Fibroblast of mammary gland (primary cell): Measurements from ENCODE around the gene SULT2B1.
A peak's percentile ranks its signal among the peaks of the same experiment; 100 is the strongest.

Experiments
- DNase-seq: peaks from one replicate; pipeline ENCODE4 v3.0.0-alpha.2; 2010; ENCODE audit warnings: low read depth
- H3K4me3 ChIP-seq: 2 replicates; pipeline ENCODE4 v1.5.1; 2011; ENCODE audit warnings: low read depth, mild to moderate bottlenecking, low read length, moderate library complexity; ENCODE audit not compliant: control insufficient read depth
- TF ChIP-seq, protein P1 (sequence below): conservative IDR thresholded peaks from 2 replicates; pipeline ENCODE4 v1.5.1; 2011; ENCODE audit warnings: low read depth, low read length, inconsistent platforms; ENCODE audit not compliant: control insufficient read depth, insufficient read depth

SULT2B1 gene

DNA sequence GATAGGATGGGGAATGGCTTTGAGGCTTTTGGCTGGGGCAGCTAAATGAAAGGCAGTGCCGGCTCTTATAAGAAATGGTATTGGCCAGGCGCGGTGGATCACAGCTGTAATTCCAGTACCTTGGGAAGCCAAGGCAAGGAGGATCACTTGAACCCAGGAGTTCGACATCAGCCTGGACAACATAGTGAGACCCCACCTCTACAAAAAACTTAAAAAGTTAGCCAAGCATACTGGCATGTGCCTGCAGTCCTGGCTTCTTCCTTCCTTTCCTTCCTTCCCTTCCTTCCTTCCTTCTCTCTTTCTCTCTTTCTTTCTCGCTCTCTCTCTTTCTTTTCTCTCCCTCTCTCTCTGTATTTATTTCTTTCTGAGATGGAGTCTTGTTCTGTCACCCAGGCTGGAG, 90.9 kb downstream of the SULT2B1 start:
- no peak for DNase-seq
- no peak overlapping the region for H3K4me3 ChIP-seq
- TF ChIP-seq, protein P1, sequence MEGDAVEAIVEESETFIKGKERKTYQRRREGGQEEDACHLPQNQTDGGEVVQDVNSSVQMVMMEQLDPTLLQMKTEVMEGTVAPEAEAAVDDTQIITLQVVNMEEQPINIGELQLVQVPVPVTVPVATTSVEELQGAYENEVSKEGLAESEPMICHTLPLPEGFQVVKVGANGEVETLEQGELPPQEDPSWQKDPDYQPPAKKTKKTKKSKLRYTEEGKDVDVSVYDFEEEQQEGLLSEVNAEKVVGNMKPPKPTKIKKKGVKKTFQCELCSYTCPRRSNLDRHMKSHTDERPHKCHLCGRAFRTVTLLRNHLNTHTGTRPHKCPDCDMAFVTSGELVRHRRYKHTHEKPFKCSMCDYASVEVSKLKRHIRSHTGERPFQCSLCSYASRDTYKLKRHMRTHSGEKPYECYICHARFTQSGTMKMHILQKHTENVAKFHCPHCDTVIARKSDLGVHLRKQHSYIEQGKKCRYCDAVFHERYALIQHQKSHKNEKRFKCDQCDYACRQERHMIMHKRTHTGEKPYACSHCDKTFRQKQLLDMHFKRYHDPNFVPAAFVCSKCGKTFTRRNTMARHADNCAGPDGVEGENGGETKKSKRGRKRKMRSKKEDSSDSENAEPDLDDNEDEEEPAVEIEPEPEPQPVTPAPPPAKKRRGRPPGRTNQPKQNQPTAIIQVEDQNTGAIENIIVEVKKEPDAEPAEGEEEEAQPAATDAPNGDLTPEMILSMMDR: no peak

DNA sequence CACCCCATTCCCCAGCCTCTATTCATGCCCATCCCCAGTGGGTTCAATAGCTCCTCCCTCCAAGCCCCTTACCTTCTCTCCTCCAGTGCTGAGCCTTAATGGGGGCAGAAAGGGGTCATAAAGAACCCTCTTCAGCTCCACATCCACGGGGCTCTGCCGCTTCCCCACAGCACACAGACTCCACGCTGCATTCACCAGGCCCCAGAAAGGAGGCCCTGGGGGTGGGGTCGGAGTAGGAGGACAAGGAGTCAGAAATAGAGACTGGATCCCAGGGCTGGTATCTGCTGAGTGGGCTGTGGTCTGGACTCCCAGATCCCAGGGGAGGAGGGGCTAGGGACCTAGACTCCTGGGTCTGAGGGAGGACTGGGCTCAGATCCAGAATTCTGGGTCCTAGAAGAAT, 92.4 kb downstream of the SULT2B1 start:
- no peak for DNase-seq
- no peak overlapping the region for H3K4me3 ChIP-seq
- TF ChIP-seq, protein P1: no peak

DNA sequence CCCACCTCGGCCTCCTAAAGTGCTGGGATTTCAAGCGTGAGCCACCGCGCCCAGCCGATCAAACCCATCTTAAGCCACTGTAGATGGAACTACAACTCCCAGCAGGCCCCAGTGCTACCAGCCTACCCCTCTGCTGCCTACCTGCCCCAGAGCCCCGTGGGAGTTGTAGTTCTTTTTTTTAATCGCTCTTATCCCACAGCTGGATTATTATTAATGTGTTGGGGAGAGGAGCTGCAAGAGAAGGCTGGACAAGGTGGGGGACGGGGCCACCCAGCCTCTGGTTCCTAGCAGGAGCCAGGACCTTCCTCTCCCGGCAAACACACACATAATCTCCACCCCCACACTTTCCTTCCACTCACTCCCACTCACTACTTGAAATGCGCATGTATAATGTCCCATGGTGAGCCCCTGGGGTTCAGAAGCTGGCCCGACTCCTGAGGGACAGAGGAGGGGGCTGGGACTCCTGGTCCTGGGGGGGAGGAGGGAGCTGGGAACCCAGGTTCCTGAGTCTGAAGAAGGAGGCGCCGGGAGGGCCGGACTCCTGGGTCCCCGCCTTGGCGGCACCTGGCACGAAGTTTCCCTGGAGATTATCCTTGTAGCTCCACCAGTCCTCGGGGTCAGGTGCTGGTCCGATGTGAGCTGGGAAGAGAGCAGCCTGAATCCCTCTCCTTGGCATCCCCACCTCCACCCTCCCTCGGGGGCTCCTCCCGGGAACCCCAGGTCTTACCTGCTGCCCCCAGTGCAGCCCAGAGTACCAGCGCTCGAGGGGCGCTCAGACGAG, 93.1 kb downstream of the SULT2B1 start:
- TF ChIP-seq, protein P1: no peak
- DNase-seq: peak; percentile 71
- H3K4me3 ChIP-seq: peak overlapping the region; percentile 2

DNA sequence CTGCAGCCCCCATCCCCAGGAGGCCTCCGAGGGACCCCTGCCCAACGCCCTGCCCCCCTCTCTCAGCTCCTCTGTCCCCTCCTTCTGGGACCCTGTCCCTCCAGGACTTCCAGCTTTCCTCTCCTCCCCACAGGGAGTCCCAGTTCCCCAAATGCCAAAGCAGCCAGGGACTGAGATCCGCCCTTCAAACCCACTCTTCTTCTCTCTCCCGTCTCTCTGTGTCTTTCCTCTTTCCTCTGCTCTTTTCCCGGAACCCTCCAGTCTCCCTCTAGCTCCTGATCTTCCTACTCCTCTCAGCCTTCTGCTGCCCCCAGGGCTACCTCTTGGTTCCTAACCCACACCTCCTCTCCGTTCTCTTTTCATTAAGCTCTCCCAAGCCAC, 93.6 kb downstream of the SULT2B1 start:
- peak overlapping the region; percentile 36 for H3K4me3 ChIP-seq
- DNase-seq: no peak
- TF ChIP-seq, protein P1: no peak

DNA sequence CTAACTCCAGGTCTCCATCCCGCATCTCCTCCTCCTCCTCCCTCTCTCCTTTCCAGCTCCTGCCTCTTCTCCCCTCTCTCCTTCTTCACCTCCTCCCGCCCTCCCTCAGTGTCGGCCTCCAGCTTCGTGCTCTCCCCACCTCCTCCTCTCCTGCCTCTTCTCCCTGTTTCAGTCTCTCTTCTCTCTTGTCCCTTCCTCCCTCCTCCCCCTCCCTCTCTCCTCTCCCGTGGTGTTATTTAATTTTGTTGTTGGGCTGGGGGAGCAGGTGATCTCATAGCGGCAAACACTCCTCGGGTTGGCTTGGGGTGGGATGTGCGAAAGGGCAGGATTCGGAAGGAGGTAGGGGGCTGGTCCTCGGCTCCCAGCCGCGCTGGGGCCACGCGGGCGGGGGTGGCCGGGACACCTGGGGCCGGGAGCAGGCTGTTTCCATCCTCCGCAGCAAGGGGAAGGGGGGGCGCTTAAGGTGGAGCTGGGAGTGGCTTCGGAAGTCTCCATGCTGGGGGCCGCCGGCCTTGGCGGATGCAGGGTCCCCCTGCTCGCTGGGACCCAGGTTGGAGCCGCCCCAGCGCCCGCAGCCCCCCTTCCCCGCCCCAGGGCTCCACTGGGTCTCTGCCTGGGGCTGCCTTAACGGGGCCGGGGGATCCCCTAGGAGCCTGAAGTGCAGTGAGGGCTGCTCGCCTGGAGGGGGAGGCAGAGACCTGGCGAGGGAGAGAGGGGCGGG, 94.2 kb downstream of the SULT2B1 start, which contains the start of gene CA11:
TSS of gene CA11 (minus strand) at position 187 of the 721 bp plus-strand sequence. CDS start 555 bp downstream, outside the sequence.
- TF ChIP-seq, protein P1: peak; percentile 79
- H3K4me3 ChIP-seq: peak within 1 kb of the TSS; percentile 36
- peak; percentile 70 for DNase-seq

DNA sequence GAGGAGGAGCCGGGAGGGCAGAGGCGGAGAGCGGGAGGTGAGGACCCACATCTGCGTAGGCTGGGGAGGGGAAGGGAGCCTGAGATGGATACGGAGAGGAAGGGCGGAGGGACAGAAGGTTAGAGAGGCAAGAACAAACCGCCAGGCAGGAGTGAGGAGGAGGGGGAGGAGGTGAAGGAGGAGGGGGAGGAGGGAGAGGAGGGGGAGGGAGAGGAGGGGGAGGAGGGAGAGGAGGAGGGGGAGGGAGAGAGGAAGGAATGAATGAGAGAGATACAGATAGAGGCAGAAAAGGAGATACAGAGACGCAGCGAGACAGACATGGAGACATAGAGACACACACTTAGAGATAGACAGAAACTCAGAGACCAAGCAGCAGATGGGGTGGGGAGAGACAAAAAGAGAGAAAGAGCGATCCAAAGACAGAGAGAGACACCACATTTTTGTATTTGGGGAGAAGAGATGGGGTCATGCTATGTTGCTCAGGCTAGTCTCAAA, 94.8 kb downstream of the SULT2B1 start:
- TF ChIP-seq, protein P1: no peak
- DNase-seq: no peak
- H3K4me3 ChIP-seq: no peak overlapping the region
